Neural cell (in vitro differentiated cells): Measurements from ENCODE around the gene SWT1. TPM values are rescaled to one million over a fixed set of nuclear protein-coding genes. Genes with fewer than 3 reads are reported as not detected.

ENCODE experiments used
- H2AFZ ChIP-seq: fragments of 200-600, 300-800 bp; sonication (generic), shearing (Covaris generic); 2 replicates; pipeline ENCODE4 v1.6.0; 2014; ENCODE audit warnings: low read depth, mild to moderate bottlenecking, antibody characterized with exemption, low read length, moderate library complexity
- H3F3A ChIP-seq: fragments of 200-600 bp; shearing (Covaris generic); 2 replicates; pipeline ENCODE4 v1.6.1; 2016; ENCODE audit warnings: mild to moderate bottlenecking, moderate library complexity, mixed read lengths, antibody characterized with exemption, low read length; ENCODE audit not compliant: insufficient read depth, poor library complexity, severe bottlenecking
- H3K27ac ChIP-seq: fragments of 200-600, 300-800 bp; sonication (generic), shearing (Covaris generic); 2 replicates; pipeline ENCODE4 v1.5.1; 2014; ENCODE audit warnings: mild to moderate bottlenecking, low read length, moderate library complexity
- H3K27me3 ChIP-seq: fragments of 300-800, 200-600 bp; sonication (generic), shearing (Covaris generic); 2 replicates; pipeline ENCODE4 v1.6.0; 2014; ENCODE audit warnings: mild to moderate bottlenecking, low read depth, low read length, moderate library complexity; ENCODE audit not compliant: insufficient read depth
- H3K36me3 ChIP-seq: fragments of 300-800, 200-600 bp; sonication (generic), shearing (Covaris generic); 2 replicates; pipeline ENCODE4 v1.5.1; 2014; ENCODE audit warnings: mild to moderate bottlenecking, antibody characterized with exemption, low read length, moderate library complexity; ENCODE audit not compliant: insufficient read depth
- H3K4me2 ChIP-seq: fragments of 300-800, 200-600 bp; sonication (generic), shearing (Covaris generic); 2 replicates; pipeline ENCODE4 v1.6.0; 2014; ENCODE audit warnings: mild to moderate bottlenecking, low read length
- H3K4me3 ChIP-seq: fragments of 300-800, 200-600 bp; sonication (generic), shearing (Covaris generic); 2 replicates; pipeline ENCODE4 v1.5.1; 2014; ENCODE audit warnings: mild to moderate bottlenecking, low read length, moderate library complexity
- H3K79me2 ChIP-seq: fragments of 200-600 bp; shearing (Covaris generic); replicated peaks from 2 replicates; pipeline ENCODE4 v1.6.0; 2014; ENCODE audit warnings: mild to moderate bottlenecking, low read length, moderate library complexity; ENCODE audit not compliant: insufficient read depth
- H3K9ac ChIP-seq: fragments of 300-800, 200-600 bp; sonication (generic), shearing (Covaris generic); 2 replicates; pipeline ENCODE4 v1.6.1; 2016; ENCODE audit warnings: mild to moderate bottlenecking, low read length, mixed read lengths
- H3K9me2 ChIP-seq: fragments of 200-600 bp; shearing (Covaris generic); 2 replicates; pipeline ENCODE4 v1.6.1; 2016; ENCODE audit warnings: mild to moderate bottlenecking, low read length, mixed read lengths; ENCODE audit not compliant: insufficient read depth
- H3K9me3 ChIP-seq: fragments of 200-600, 300-800 bp; sonication (generic), shearing (Covaris generic); 2 replicates; pipeline ENCODE4 v1.6.1; 2016; ENCODE audit warnings: mild to moderate bottlenecking, mixed run types, low read length, moderate library complexity, mixed read lengths
- H4K20me1 ChIP-seq: fragments of 200-600 bp; shearing (Covaris generic); 2 replicates; pipeline ENCODE4 v1.6.1; 2016; ENCODE audit warnings: mild to moderate bottlenecking, mixed run types; ENCODE audit not compliant: insufficient read depth
- EP300 ChIP-seq: fragments of 450-650 bp; conservative IDR thresholded peaks from 2 replicates; pipeline ENCODE4 v1.6.1; 2014; ENCODE audit warnings: antibody characterized with exemption, mild to moderate bottlenecking, moderate library complexity; ENCODE audit not compliant: poor library complexity, severe bottlenecking
- EZH2 ChIP-seq: fragments of 200-600, 300-800 bp; shearing (Covaris generic), sonication (generic); IDR thresholded peaks from 2 replicates; pipeline ENCODE4 v1.6.1; 2014; ENCODE audit warnings: antibody characterized with exemption, low read length, borderline replicate concordance, mild to moderate bottlenecking; ENCODE audit not compliant: insufficient read depth, poor library complexity, severe bottlenecking
- MXI1 ChIP-seq: fragments of 450-650 bp; conservative IDR thresholded peaks from 2 replicates; pipeline ENCODE4 v1.6.1; 2014; ENCODE audit warnings: antibody characterized with exemption, mild to moderate bottlenecking; ENCODE audit not compliant: poor library complexity, severe bottlenecking
- POLR2AphosphoS5 ChIP-seq: IDR thresholded peaks from 2 replicates; pipeline ENCODE4 v1.6.1; 2012
- RAD21 ChIP-seq: fragments of 450-650 bp; conservative IDR thresholded peaks from 2 replicates; pipeline ENCODE4 v1.6.1; 2014; ENCODE audit warnings: antibody characterized with exemption, mild to moderate bottlenecking, moderate library complexity
- REST ChIP-seq: IDR thresholded peaks from 2 replicates; pipeline ENCODE4 v1.6.1; 2012; ENCODE audit warnings: borderline replicate concordance
- SMC3 ChIP-seq: fragments of 450-650 bp; conservative IDR thresholded peaks from 2 replicates; pipeline ENCODE4 v1.6.1; 2014; ENCODE audit warnings: antibody characterized with exemption, mild to moderate bottlenecking, moderate library complexity; ENCODE audit not compliant: poor library complexity
- TAF1 ChIP-seq: IDR thresholded peaks from 2 replicates; pipeline ENCODE4 v1.6.1; 2012; ENCODE audit warnings: low read depth
- polyA plus RNA-seq: library from polyadenylated mRNA; depleted of rRNA; stranded (reverse); fragments of >200 nt; gene quantifications from 2 replicates; pipeline ENCODE4 v1.2.3, GENCODE V29; 2014
- TF ChIP-seq, protein P1 (sequence below): fragments of 450-650 bp; IDR thresholded peaks from 2 replicates; pipeline ENCODE4 v1.5.1; 2014; ENCODE audit warnings: antibody characterized with exemption, mild to moderate bottlenecking, moderate library complexity; ENCODE audit not compliant: poor library complexity, severe bottlenecking

Gene SWT1
- polyA plus RNA-seq, 1 donor from 2014 or later, result 9.3 TPM

DNA sequence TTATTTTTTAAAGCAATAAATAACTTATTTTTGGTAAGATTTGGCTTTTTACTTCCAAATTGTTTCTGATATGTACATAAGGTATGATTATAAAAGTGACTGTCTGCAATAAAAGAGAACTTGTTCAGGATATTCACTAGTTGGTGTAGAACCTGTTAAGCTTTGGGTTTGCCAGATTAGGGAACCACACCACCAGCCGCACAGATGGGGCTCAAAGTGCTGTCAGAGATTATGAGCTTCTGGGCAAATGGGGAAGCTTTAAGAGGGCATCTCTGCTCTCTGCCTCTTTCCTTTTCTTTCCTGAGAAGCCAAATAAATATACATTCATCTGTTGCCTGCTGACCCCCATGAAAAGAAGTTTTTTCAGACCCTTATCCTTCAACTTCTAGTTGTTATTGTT lies 134.7 kb downstream of the SWT1 start:
- H3K79me2 ChIP-seq, result no peaks in the 10 kb centered on the region
- TF ChIP-seq RAD21 (no peak), REST (no peak), EZH2 (no peak), POLR2AphosphoS5 (no peak), TAF1 (no peak), SMC3 (no peak), MXI1 (no peak), EP300 (no peak)
- TF ChIP-seq, protein P1, sequence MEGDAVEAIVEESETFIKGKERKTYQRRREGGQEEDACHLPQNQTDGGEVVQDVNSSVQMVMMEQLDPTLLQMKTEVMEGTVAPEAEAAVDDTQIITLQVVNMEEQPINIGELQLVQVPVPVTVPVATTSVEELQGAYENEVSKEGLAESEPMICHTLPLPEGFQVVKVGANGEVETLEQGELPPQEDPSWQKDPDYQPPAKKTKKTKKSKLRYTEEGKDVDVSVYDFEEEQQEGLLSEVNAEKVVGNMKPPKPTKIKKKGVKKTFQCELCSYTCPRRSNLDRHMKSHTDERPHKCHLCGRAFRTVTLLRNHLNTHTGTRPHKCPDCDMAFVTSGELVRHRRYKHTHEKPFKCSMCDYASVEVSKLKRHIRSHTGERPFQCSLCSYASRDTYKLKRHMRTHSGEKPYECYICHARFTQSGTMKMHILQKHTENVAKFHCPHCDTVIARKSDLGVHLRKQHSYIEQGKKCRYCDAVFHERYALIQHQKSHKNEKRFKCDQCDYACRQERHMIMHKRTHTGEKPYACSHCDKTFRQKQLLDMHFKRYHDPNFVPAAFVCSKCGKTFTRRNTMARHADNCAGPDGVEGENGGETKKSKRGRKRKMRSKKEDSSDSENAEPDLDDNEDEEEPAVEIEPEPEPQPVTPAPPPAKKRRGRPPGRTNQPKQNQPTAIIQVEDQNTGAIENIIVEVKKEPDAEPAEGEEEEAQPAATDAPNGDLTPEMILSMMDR, result no peak
- no peaks in the 10 kb centered on the region for H3K9me2 ChIP-seq
- H2AFZ ChIP-seq, result no peak overlapping the region
- H3K9ac ChIP-seq, result no peak overlapping the region
- no peaks in the 10 kb centered on the region for H3K27me3 ChIP-seq
- no peaks in the 10 kb centered on the region for H4K20me1 ChIP-seq
- no peak overlapping the region for H3K4me3 ChIP-seq
- H3K27ac ChIP-seq, result no peak overlapping the region
- peaks cover 7% of the 10 kb centered on the region for H3K36me3 ChIP-seq
- H3K9me3 ChIP-seq, result no peaks in the 10 kb centered on the region
- H3F3A ChIP-seq, result no peaks in the 10 kb centered on the region
- H3K4me2 ChIP-seq, result no peak overlapping the region

- Histone ChIP-seq H3K9me2 (no peaks in the 10 kb centered on the region), H3K27me3 (no peaks in the 10 kb centered on the region), H3K9ac (no peak overlapping the region), H3F3A (no peaks in the 10 kb centered on the region), H3K9me3 (no peaks in the 10 kb centered on the region), H3K27ac (no peak overlapping the region), H3K4me2 (no peak overlapping the region), H3K79me2 (no peaks in the 10 kb centered on the region), H2AFZ (no peak overlapping the region), H4K20me1 (no peaks in the 10 kb centered on the region), H3K4me3 (no peak overlapping the region), H3K36me3 (peaks cover 7% of the 10 kb centered on the region)
- no peak for TF ChIP-seq RAD21
- TF ChIP-seq, protein P1, result no peak
- TF ChIP-seq TAF1, result no peak
These were observed 135.3 kb downstream of the SWT1 start for GRCh38 chr1:185292237-185292636.
